Natural killer cell (primary cell): ENCODE data around the gene PHACTR1. TPM values are rescaled to one million over a fixed set of nuclear protein-coding genes. Genes with fewer than 3 reads are reported as not detected.
A peak's percentile ranks its signal among the peaks of the same experiment; 100 is the strongest.

Experiments used
- ATAC-seq, 3 donors: fragments of 150-1000 bp in 2 of 3; fragments of 200-7000 bp in 1 of 3; cut with Tn5 transposase; 1 replicate in 1 of 3; 2 replicates in 2 of 3; pipeline ENCODE4 v1.10.0; 2021; ENCODE audit warnings: mild to moderate bottlenecking in 2 of 3, moderate library complexity in 2 of 3
- DNase-seq, 2 donors: peaks; one replicate each; pipeline versions ENCODE4 v3.0.0 to v3.0.0-alpha.2; 2013 to 2021; ENCODE audit warnings: mixed read lengths in 1 of 2
- H3K27ac ChIP-seq: one replicate; pipeline ENCODE4 v1.5.1; 2013; ENCODE audit warnings: mild to moderate bottlenecking, low read length
- H3K27me3 ChIP-seq: one replicate; pipeline ENCODE4 v1.6.1; 2013; ENCODE audit warnings: low read length; ENCODE audit not compliant: control insufficient read depth, insufficient read depth
- H3K36me3 ChIP-seq: one replicate; pipeline ENCODE4 v1.6.1; 2013; ENCODE audit warnings: low read length; ENCODE audit not compliant: control insufficient read depth, insufficient read depth
- H3K4me1 ChIP-seq: one replicate; pipeline ENCODE4 v1.6.1; 2013; ENCODE audit warnings: low read length; ENCODE audit not compliant: control insufficient read depth, insufficient read depth
- H3K4me3 ChIP-seq: one replicate; pipeline ENCODE4 v1.5.1; 2013; ENCODE audit warnings: low read length
- H3K9me3 ChIP-seq: one replicate; pipeline ENCODE4 v1.6.1; 2013; ENCODE audit warnings: low read length; ENCODE audit not compliant: control insufficient read depth, insufficient read depth
- H3K27ac Mint-ChIP-seq, 2 donors: one replicate each; pipeline ENCODE4 v1.8.0; 2022; ENCODE audit warnings: mild to moderate bottlenecking in 2 of 2, mixed read lengths in 2 of 2, moderate library complexity in 1 of 2
- H3K27me3 Mint-ChIP-seq, 2 donors: one replicate each; pipeline ENCODE4 v1.8.0; 2022; ENCODE audit warnings: low read depth in 2 of 2, mixed read lengths in 2 of 2
- H3K36me3 Mint-ChIP-seq: one replicate; pipeline ENCODE4 v1.8.0; 2022; ENCODE audit warnings: mixed read lengths
- H3K4me1 Mint-ChIP-seq, 2 donors: one replicate each; pipeline ENCODE4 v1.8.0; 2022; ENCODE audit warnings: mixed read lengths in 2 of 2
- H3K4me3 Mint-ChIP-seq: one replicate; pipeline ENCODE4 v1.8.0; 2022; ENCODE audit warnings: mild to moderate bottlenecking, moderate library complexity, mixed read lengths
- H3K9me3 Mint-ChIP-seq, 2 donors: one replicate each; pipeline ENCODE4 v1.8.0; 2022; ENCODE audit warnings: mixed read lengths in 2 of 2
- WGBS: methylation state at CpG from one replicate; pipeline ENCODE4 v1.1.7; 2013; ENCODE audit warnings: missing lambda C conversion rate; ENCODE audit not compliant: insufficient coverage; 5-methylcytosine and 5-hydroxymethylcytosine counted together
- intact Hi-C: fragments of 100-400 bp; cut with micrococcal nuclease; formaldehyde crosslinking; loops from one replicate; pipeline ENCODE4 v1.14.2; 2022
- total RNA-seq, 4 donors: library from RNA; stranded (reverse); fragments of 120-200 nt in 1 of 4; gene quantifications; one replicate each; pipeline versions ENCODE4 v1.2.3 to v1.2.4, GENCODE V29; 2013 to 2022
- TF ChIP-seq, protein P1 (sequence below): fragments of 200-600 bp; IDR thresholded peaks from one replicate; pipeline ENCODE4 v1.8.0; 2022; ENCODE audit warnings: antibody characterized with exemption

PHACTR1 gene
- total RNA-seq, 3 donors from 2014 or later (not counting 1 experiment from before 2014, with no cell fraction given) = 5.2 to 19.0 (median 5.4) TPM

DNA sequence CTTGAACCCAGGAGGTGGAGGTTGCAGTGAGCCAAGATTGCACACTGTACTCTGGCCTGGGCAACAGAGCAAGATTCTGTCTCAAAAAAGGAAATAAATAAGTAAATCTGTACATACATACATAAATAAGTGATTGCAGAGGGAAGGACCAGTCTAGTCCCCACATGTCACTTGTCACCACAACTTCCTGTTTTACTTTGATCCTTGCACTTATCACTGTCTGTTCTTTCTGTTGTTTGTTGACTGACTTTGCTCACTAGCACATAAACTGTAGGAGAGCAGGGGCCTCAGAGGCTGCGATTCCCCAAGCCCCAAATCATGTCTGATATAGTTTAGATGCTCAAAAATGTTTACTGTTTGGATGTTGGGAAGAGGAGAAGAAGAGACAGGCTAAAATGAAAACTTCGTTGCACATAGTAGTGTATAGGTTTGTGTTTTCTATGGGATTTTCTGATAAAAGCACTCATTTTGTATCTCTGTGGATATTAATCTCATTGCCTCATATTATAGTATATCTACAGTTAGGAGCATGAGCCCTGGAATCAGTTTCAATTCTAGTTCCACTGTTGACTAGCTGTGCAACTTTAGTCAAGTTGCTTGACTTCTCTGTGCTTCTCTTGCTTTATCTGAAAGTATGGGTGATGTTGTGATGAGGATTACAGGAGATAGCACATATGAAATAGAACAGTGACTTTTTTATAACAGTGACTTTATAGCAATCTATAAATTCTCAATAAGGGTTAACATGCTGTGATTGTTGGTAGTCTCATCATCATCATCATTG lies 446.8 kb downstream of the PHACTR1 start:
- Histone ChIP-seq H3K9me3 (no peaks in the 10 kb centered on the region), H3K4me3 (no peak overlapping the region), H3K27ac (no peak overlapping the region), H3K36me3 (no peaks in the 10 kb centered on the region), H3K4me1 (no peaks in the 10 kb centered on the region), H3K27me3 (no peaks in the 10 kb centered on the region)
- DNase-seq (no peak), ATAC-seq (peak in 1 of 3 donors; percentile 34)
- peaks cover 6% of the 10 kb centered on the region in 2 donors for H3K4me1 Mint-ChIP-seq
- no peak overlapping the region for H3K4me3 Mint-ChIP-seq
- 76% methylated on average over 1 of the region's 2 CpGs for WGBS
- H3K36me3 Mint-ChIP-seq = no peaks in the 10 kb centered on the region
- intact Hi-C loops = no loop called here
- no peak overlapping the region for H3K27ac Mint-ChIP-seq
- TF ChIP-seq, protein P1, sequence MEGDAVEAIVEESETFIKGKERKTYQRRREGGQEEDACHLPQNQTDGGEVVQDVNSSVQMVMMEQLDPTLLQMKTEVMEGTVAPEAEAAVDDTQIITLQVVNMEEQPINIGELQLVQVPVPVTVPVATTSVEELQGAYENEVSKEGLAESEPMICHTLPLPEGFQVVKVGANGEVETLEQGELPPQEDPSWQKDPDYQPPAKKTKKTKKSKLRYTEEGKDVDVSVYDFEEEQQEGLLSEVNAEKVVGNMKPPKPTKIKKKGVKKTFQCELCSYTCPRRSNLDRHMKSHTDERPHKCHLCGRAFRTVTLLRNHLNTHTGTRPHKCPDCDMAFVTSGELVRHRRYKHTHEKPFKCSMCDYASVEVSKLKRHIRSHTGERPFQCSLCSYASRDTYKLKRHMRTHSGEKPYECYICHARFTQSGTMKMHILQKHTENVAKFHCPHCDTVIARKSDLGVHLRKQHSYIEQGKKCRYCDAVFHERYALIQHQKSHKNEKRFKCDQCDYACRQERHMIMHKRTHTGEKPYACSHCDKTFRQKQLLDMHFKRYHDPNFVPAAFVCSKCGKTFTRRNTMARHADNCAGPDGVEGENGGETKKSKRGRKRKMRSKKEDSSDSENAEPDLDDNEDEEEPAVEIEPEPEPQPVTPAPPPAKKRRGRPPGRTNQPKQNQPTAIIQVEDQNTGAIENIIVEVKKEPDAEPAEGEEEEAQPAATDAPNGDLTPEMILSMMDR = no peak
- peaks cover 4 to 19% of the 10 kb centered on the region in 2 donors for H3K27me3 Mint-ChIP-seq
- no peaks in the 10 kb centered on the region for H3K9me3 Mint-ChIP-seq

DNA sequence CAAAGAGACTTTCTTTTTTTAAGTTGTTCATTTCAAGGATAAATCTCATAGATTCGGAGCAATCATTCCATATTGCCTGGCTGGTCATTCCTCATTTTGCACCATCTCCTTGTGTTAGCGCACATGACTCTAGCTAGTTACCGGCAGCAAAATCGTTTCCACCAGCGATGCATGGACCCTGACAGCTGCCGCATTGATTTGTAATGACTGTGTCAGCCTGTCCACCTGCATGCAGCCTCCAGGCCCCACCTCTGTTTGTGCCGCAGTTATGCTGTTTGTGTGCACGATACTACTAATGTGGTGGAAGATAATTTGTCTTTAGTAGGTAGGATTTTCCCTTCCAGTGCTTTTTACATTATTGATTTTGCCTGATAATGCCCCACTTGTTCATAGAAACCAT lies 447.7 kb downstream of the PHACTR1 start:
- H3K4me3 Mint-ChIP-seq = no peak overlapping the region

DNA sequence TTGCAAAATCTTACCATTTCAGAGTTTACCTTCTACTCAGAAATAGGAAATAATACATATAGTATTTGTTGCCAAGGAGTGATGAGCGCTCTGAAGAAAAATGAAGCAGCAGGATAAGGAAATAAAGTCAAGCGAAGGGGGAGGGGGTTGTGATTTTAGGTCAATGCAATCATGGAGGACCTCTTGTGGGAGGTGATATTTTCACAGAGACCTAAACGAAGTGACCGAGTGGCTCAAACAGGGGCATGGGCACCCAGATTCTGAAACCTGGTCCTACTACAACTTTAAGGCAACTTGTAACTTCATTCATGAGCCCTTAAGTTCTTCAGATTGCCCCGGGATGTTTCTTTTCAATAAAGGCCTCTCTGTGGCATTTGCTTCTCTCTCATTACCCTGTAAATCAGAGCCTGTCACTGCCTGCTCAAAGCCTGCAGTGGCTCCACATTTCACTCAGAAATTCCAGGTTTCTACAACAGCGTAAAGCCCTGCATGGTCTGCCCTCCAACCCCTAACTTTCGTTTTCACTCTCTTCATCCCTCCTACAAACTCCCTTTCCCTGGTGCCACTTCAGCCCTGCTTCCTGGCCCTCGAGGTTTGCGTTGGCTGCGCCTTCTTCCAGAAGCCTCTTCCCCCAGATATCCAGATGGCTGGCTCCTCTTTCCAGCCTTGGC lies 449.1 kb downstream of the PHACTR1 start:
- no peaks in the 10 kb centered on the region for H3K36me3 Mint-ChIP-seq
- no peak for DNase-seq
- Histone ChIP-seq H3K4me1 (no peaks in the 10 kb centered on the region), H3K9me3 (no peaks in the 10 kb centered on the region), H3K27ac (no peak overlapping the region), H3K4me3 (no peak overlapping the region), H3K36me3 (no peaks in the 10 kb centered on the region), H3K27me3 (no peaks in the 10 kb centered on the region)
- no peaks in the 10 kb centered on the region for H3K9me3 Mint-ChIP-seq
- WGBS = 74% methylated on average over 10 of the region's 10 CpGs
- no peak overlapping the region for H3K4me3 Mint-ChIP-seq
- H3K27ac Mint-ChIP-seq = no peak overlapping the region
- no peak for ATAC-seq
- peaks cover 13 to 21% of the 10 kb centered on the region in 2 donors for H3K27me3 Mint-ChIP-seq
- TF ChIP-seq, protein P1 = no peak
- intact Hi-C loops = no loop called here
- peaks cover 6% of the 10 kb centered on the region in 2 donors for H3K4me1 Mint-ChIP-seq

More for the DNA sequence above, 447.7 kb downstream of the PHACTR1 start:
- Mint-ChIP-seq H3K27me3 (peaks cover 9 to 23% of the 10 kb centered on the region in 2 donors), H3K4me1 (peaks cover 6% of the 10 kb centered on the region in 2 donors), H3K36me3 (no peaks in the 10 kb centered on the region), H3K27ac (no peak overlapping the region), H3K9me3 (no peaks in the 10 kb centered on the region)
- H3K4me3 ChIP-seq = no peak overlapping the region
- H3K27ac ChIP-seq = no peak overlapping the region
- intact Hi-C loops = no loop called here
- no peak for DNase-seq
- ATAC-seq = no peak
- TF ChIP-seq, protein P1 = no peak
- H3K36me3 ChIP-seq = no peaks in the 10 kb centered on the region
- H3K27me3 ChIP-seq = no peaks in the 10 kb centered on the region
- H3K4me1 ChIP-seq = no peaks in the 10 kb centered on the region
- 95% methylated on average over 8 of the region's 8 CpGs for WGBS
- no peaks in the 10 kb centered on the region for H3K9me3 ChIP-seq
